Ovary (tissue), 9 donors: ENCODE data around the gene LEFTY2. TPM values are rescaled to one million over a fixed set of nuclear protein-coding genes. Genes with fewer than 3 reads are reported as not detected.

ENCODE experiments used
- DNase-seq, 5 donors: peaks; one replicate each; pipeline ENCODE4 v3.0.0-alpha.2; 2019 to 2020
- H3K27ac ChIP-seq, 2 donors: fragments of 200-600 bp; one replicate each; pipeline versions ENCODE4 v1.5.1 to v1.8.0; 2019 to 2022
- H3K27me3 ChIP-seq: fragments of 200-600 bp; one replicate; pipeline ENCODE4 v1.8.0; 2022
- H3K36me3 ChIP-seq: fragments of 200-600 bp; sonication (generic); one replicate; pipeline ENCODE4 v1.5.1; 2019
- H3K4me1 ChIP-seq: one replicate; pipeline ENCODE4 v1.8.1; 2013; ENCODE audit warnings: mild to moderate bottlenecking, moderate library complexity; ENCODE audit not compliant: insufficient read depth
- H3K4me3 ChIP-seq: fragments of 200-600 bp; sonication (generic); one replicate; pipeline ENCODE4 v1.5.1; 2017
- H3K9me3 ChIP-seq, 2 donors: fragments of 200-600 bp in 1 of 2; sonication (generic) in 1 of 2; one replicate each; pipeline versions ENCODE4 v1.5.1 to v1.8.1; 2013 to 2019; ENCODE audit warnings: mild to moderate bottlenecking in 1 of 2, moderate library complexity in 1 of 2
- CTCF ChIP-seq, 3 donors: fragments of 450-650 bp in 2 of 3; fragments of 200-600 bp in 1 of 3; IDR thresholded peaks; one replicate each; pipeline versions ENCODE4 v1.5.1 to v1.8.0; 2016 to 2022; ENCODE audit warnings: antibody characterized with exemption in 3 of 3, mild to moderate bottlenecking in 1 of 3
- EP300 ChIP-seq: sonication (generic); formaldehyde crosslinking; IDR thresholded peaks from one replicate; pipeline ENCODE4 v1.6.1; 2017; ENCODE audit warnings: antibody characterized with exemption
- POLR2A ChIP-seq: fragments of 450-650 bp; IDR thresholded peaks from one replicate; pipeline ENCODE4 v1.6.1; 2017; ENCODE audit warnings: antibody characterized with exemption, mild to moderate bottlenecking, moderate library complexity
- WGBS, 3 donors: extraction: QIAGEN DNeasy Blood & Tissue Kit in 1 of 3; methylation state at CpG; one replicate each; pipeline versions ENCODE4 v1.1.5 to v1.1.7; 2013 to 2017; 5-methylcytosine and 5-hydroxymethylcytosine counted together
- intact Hi-C, 4 donors: fragments of 100-400 bp; cut with DNase I; formaldehyde crosslinking; loops; one replicate each; pipeline versions ENCODE4 v1.11.0 to v1.15.1; 2022 to 2023
- polyA plus RNA-seq, 2 donors: library from polyadenylated mRNA; stranded (reverse); fragments of 200-250 nt in 1 of 2; fragments of 350-450 nt in 1 of 2; fragmentation: Illumina TruSeq in 1 of 2; extraction: RNeasy Lipid Tissue Mini Kit (QIAGEN cat#74804) in 1 of 2; gene quantifications; one replicate each; pipeline ENCODE4 v1.2.3, GENCODE V29; 2013 to 2014
- total RNA-seq, 7 donors: library from RNA; depleted of rRNA in 2 of 7; stranded (reverse); fragments of >200 nt in 2 of 7; fragmentation: NEBNext Ultra II Directional in 3 of 7; extraction: Animal tissue kit (Norgen Biotek cat#: 25700) in 3 of 7; gene quantifications; one replicate each; pipeline versions ENCODE4 v1.1.0 to v1.2.4, GENCODE V29; 2016 to 2023
- donor health status: DM: no; HTN: no; CAD: no; lungs with moderate emphysema.
- donor health status: DM: no; HTN: no; CAD: no.
- donor health status: Bipolar disorder and iron deficiency.
- donor health status: DM: yes; HTN: yes; CAD: no.
- donor health status: DM: no; HTN: no; CAD: no.
- donor health status: DM: yes; HTN: yes; CAD: no.

LEFTY2 gene
- total and polyA plus RNA-seq, 9 donors = 9.7 to 196 (median 21.4) TPM

GRCh38 chr1:225907341-225907740 lies 33.7 kb downstream of the LEFTY2 start:
- TF ChIP-seq POLR2A = no peak
- no peak for TF ChIP-seq EP300
- no peak for TF ChIP-seq CTCF (IDR thresholded peaks at IDR 0.05)
- WGBS, 3 donors = 91 to 92% (median 91%) methylated on average over 7 of the region's 7 CpGs
- Histone ChIP-seq H3K36me3 (no peaks in the 10 kb centered on the region), H3K4me1 (peaks cover 2% of the 10 kb centered on the region), H3K9me3 (no peaks in the 10 kb centered on the region), H3K27me3 (no peaks in the 10 kb centered on the region), H3K27ac (no peak overlapping the region), H3K4me3 (no peak overlapping the region)
- intact Hi-C loops = no loop called here
- no peak for DNase-seq

GRCh38 chr1:225906467-225906866 lies 34.6 kb downstream of the LEFTY2 start:
- 83 to 89% (median 85%) methylated on average over 6 of the region's 6 CpGs for WGBS, 3 donors
- H3K9me3 ChIP-seq = no peaks in the 10 kb centered on the region
- no peak for TF ChIP-seq CTCF (IDR thresholded peaks at IDR 0.05)
- TF ChIP-seq EP300 = no peak
- no peak for TF ChIP-seq POLR2A
- intact Hi-C loops = no loop called here
- H3K36me3 ChIP-seq = no peaks in the 10 kb centered on the region
- H3K4me3 ChIP-seq = no peak overlapping the region
- peaks cover 2% of the 10 kb centered on the region for H3K4me1 ChIP-seq
- H3K27me3 ChIP-seq = no peaks in the 10 kb centered on the region
- H3K27ac ChIP-seq = no peak overlapping the region
- DNase-seq = no peak

GRCh38 chr1:225903623-225904022 lies 37.4 kb downstream of the LEFTY2 start:
- no peaks in the 10 kb centered on the region for H3K36me3 ChIP-seq
- no peaks in the 10 kb centered on the region for H3K27me3 ChIP-seq
- DNase-seq = no peak
- no peaks in the 10 kb centered on the region for H3K4me1 ChIP-seq
- intact Hi-C loops = no loop called here
- no peak for TF ChIP-seq EP300
- no peaks in the 10 kb centered on the region for H3K9me3 ChIP-seq
- 82 to 91% (median 85%) methylated on average over 4 of the region's 4 CpGs for WGBS, 3 donors
- no peak overlapping the region for H3K27ac ChIP-seq
- no peak overlapping the region for H3K4me3 ChIP-seq

- no peak for DNase-seq
- intact Hi-C loops = no loop called here
- Histone ChIP-seq H3K27me3 (no peaks in the 10 kb centered on the region), H3K27ac (no peak overlapping the region), H3K4me1 (no peaks in the 10 kb centered on the region), H3K4me3 (no peak overlapping the region), H3K36me3 (no peaks in the 10 kb centered on the region), H3K9me3 (no peaks in the 10 kb centered on the region)
- TF ChIP-seq CTCF (IDR thresholded peaks at IDR 0.05) (no peak), POLR2A (no peak), EP300 (no peak)
- WGBS, 3 donors = 65 to 73% (median 67%) methylated on average over 4 of the region's 4 CpGs
Measured at GRCh38 chr1:225899044-225899925, 41.7 kb downstream of the LEFTY2 start.
